HepG2 (cell line): Measurements from ENCODE around the gene SDF2. TPM values are rescaled to one million over a fixed set of nuclear protein-coding genes. Genes with fewer than 3 reads are reported as not detected.
A peak's percentile ranks its signal among the peaks of the same experiment; 100 is the strongest.

ENCODE experiments used
- ATAC-seq: fragments of 200-7000 bp; cut with Tn5 transposase; 3 replicates; pipeline ENCODE4 v1.9.1; 2020; ENCODE audit warnings: mild to moderate bottlenecking, moderate library complexity
- BruUV-seq: library from RNA; stranded (reverse); fragments of 400-500 nt; replicated peaks from 2 replicates; lab custom pipeline; 2021; lab: Mats Ljungman, UMichigan
- CTCF ChIA-PET: fragments of 300-600 bp; formaldehyde crosslinking; extraction: SDS; loops from one replicate; lab custom pipeline; 2021; ENCODE audit warnings: low total read pairs, inconsistent platforms, low intra/inter-chr PET ratio; lab: Yijun Ruan, JAX
- POLR2A ChIA-PET: fragments of 350-600 bp; sonication (Branson Sonifier 250); formaldehyde crosslinking; loops from one replicate; lab custom pipeline; 2020; ENCODE audit warnings: antibody characterized with exemption, inconsistent platforms; lab: Yijun Ruan, JAX
- DNase-seq: peaks from one replicate; pipeline ENCODE4 v3.0.0-alpha.2; 2015; ENCODE audit warnings: low spot score
- FAIRE-seq: peaks from 3 replicates; lab custom pipeline; 2011; peaks lifted over from hg19 to GRCh38; lab: Jason Lieb, UNC
- H2AFZ ChIP-seq: one replicate; pipeline ENCODE4 v1.6.1; 2011; ENCODE audit warnings: low read length, inconsistent platforms
- H3K27ac ChIP-seq: fragments of 300-600 bp; 3 replicates; pipeline ENCODE4 v1.8.0; 2011; ENCODE audit warnings: mixed run types, mild to moderate bottlenecking, mixed read lengths, low read length, inconsistent platforms; ENCODE audit not compliant: insufficient read depth; ENCODE audit errors: extremely low read length
- H3K27me3 ChIP-seq, 2 experiments: fragments of 200-600 bp in 1 of 2; 2 replicates in 1 of 2; 3 replicates in 1 of 2; pipeline versions ENCODE4 v1.6.0 to v1.8.0; 2011; ENCODE audit warnings: low read length in 2 of 2, mild to moderate bottlenecking in 2 of 2, moderate library complexity in 2 of 2, inconsistent platforms in 1 of 2; ENCODE audit not compliant: insufficient read depth in 2 of 2, control insufficient read depth in 1 of 2
- H3K36me3 ChIP-seq, 2 experiments: fragments of 200-600 bp in 1 of 2; replicated peaks in 1 of 2; 2 replicates in 1 of 2; 3 replicates in 1 of 2; pipeline versions ENCODE4 v1.5.1 to v1.8.0; 2011; ENCODE audit warnings: low read length in 2 of 2, inconsistent platforms in 1 of 2; ENCODE audit not compliant: insufficient read depth in 2 of 2, control insufficient read depth in 1 of 2
- H3K4me1 ChIP-seq: 2 replicates; pipeline ENCODE4 v1.5.1; 2012; ENCODE audit warnings: low read length, inconsistent platforms; ENCODE audit not compliant: insufficient read depth
- H3K4me2 ChIP-seq: 2 replicates; pipeline ENCODE4 v1.6.0; 2011; ENCODE audit warnings: low read depth, low read length, inconsistent platforms
- H3K4me3 ChIP-seq, 3 experiments: fragments of 200-600 bp in 1 of 3; sonication (generic), shearing (Covaris generic) in 1 of 3; replicated peaks in 1 of 3; 2 replicates each; pipeline ENCODE4 v1.5.1; 2011 to 2016; ENCODE audit warnings: low read length in 3 of 3, inconsistent platforms in 2 of 3, low read depth in 2 of 3, mild to moderate bottlenecking in 2 of 3, control low read depth in 1 of 3, mixed read lengths in 1 of 3; ENCODE audit not compliant: insufficient read depth in 1 of 3
- H3K79me2 ChIP-seq: one replicate; pipeline ENCODE4 v1.6.1; 2011; ENCODE audit warnings: low read length, inconsistent platforms; ENCODE audit not compliant: insufficient read depth
- H3K9ac ChIP-seq: 2 replicates; pipeline ENCODE4 v1.6.0; 2011; ENCODE audit warnings: mild to moderate bottlenecking, low read depth, low read length, inconsistent platforms; ENCODE audit not compliant: insufficient read depth
- H3K9me3 ChIP-seq: 2 replicates; pipeline ENCODE4 v1.5.1; 2012; ENCODE audit warnings: mild to moderate bottlenecking, low read length
- H4K20me1 ChIP-seq: 2 replicates; pipeline ENCODE4 v1.6.0; 2011; ENCODE audit warnings: inconsistent platforms, mild to moderate bottlenecking, low read length, moderate library complexity; ENCODE audit not compliant: insufficient read depth
- NR2F1 ChIP-seq, 2 experiments: fragments of 450-650 bp in 1 of 2; formaldehyde crosslinking in 1 of 2; IDR thresholded peaks; 2 replicates each; pipeline versions ENCODE4 v1.5.0 to v1.6.1; 2016 to 2020; ENCODE audit warnings: mild to moderate bottlenecking in 1 of 2, missing compliant biosample characterization in 1 of 2, missing genetic modification reagents in 1 of 2, moderate library complexity in 1 of 2
- RBAK ChIP-seq: sonication (generic); formaldehyde crosslinking; IDR thresholded peaks from 2 replicates; pipeline ENCODE4 v1.5.1; 2020; ENCODE audit warnings: mild to moderate bottlenecking, missing genetic modification reagents
- SATB2 ChIP-seq: sonication (generic); formaldehyde crosslinking; IDR thresholded peaks from 2 replicates; pipeline ENCODE4 v1.5.0; 2020; ENCODE audit warnings: missing genetic modification reagents
- STAT5B ChIP-seq: sonication (generic); formaldehyde crosslinking; IDR thresholded peaks from 2 replicates; pipeline ENCODE4 v1.4.0; 2020; ENCODE audit warnings: missing genetic modification reagents
- TSC22D2 ChIP-seq: sonication (generic); formaldehyde crosslinking; IDR thresholded peaks from 2 replicates; pipeline ENCODE4 v1.5.1; 2020; ENCODE audit warnings: missing genetic modification reagents, mild to moderate bottlenecking, borderline replicate concordance
- ZFP62 ChIP-seq: sonication (generic); formaldehyde crosslinking; IDR thresholded peaks from 2 replicates; pipeline ENCODE4 v1.4.0; 2020; ENCODE audit warnings: missing genetic modification reagents
- ZFP90 ChIP-seq: sonication (generic); formaldehyde crosslinking; IDR thresholded peaks from 2 replicates; pipeline ENCODE4 v1.8.0; 2022; ENCODE audit warnings: missing genetic modification reagents, mild to moderate bottlenecking, inconsistent platforms, borderline replicate concordance
- ZNF138 ChIP-seq: sonication (generic); formaldehyde crosslinking; IDR thresholded peaks from 2 replicates; pipeline ENCODE4 v1.5.0; 2020; ENCODE audit warnings: mild to moderate bottlenecking, low read depth, missing genetic modification reagents
- ZNF207 ChIP-seq: fragments of 450-650 bp; IDR thresholded peaks from 2 replicates; pipeline ENCODE4 v1.6.1; 2016; ENCODE audit warnings: antibody characterized with exemption, borderline replicate concordance
- ZNF230 ChIP-seq: sonication (generic); formaldehyde crosslinking; IDR thresholded peaks from 2 replicates; pipeline ENCODE4 v1.4.0; 2020; ENCODE audit warnings: mild to moderate bottlenecking, missing genetic modification reagents
- ZNF484 ChIP-seq: sonication (generic); formaldehyde crosslinking; IDR thresholded peaks from 2 replicates; pipeline ENCODE4 v1.5.1; 2020; ENCODE audit warnings: mild to moderate bottlenecking, low read depth, missing genetic modification reagents, borderline replicate concordance
- ZNF724P ChIP-seq: sonication (generic); formaldehyde crosslinking; IDR thresholded peaks from 2 replicates; pipeline ENCODE4 v1.8.0; 2022; ENCODE audit warnings: missing genetic modification reagents, borderline replicate concordance
- ZNF746 ChIP-seq: sonication (generic); formaldehyde crosslinking; IDR thresholded peaks from 2 replicates; pipeline ENCODE4 v1.8.0; 2022; ENCODE audit warnings: mild to moderate bottlenecking, missing genetic modification reagents
- WGBS: methylation state at CpG from one replicate; pipeline ENCODE4 v1.1.6; 2017; ENCODE audit warnings: low lambda C conversion rate; 5-methylcytosine and 5-hydroxymethylcytosine counted together
- in situ Hi-C: cut with HindIII; loops from 2 replicates; pipeline ENCODE4 v1.10.0; 2017; ENCODE audit warnings: low pct_unique_long_range_greater_than_20kb; ENCODE audit not compliant: extremely low pct_ligation_motif_present
- intact Hi-C: fragments of 100-400 bp; cut with micrococcal nuclease; formaldehyde crosslinking; loops from one replicate; pipeline ENCODE4 v1.10.0; 2022; ENCODE audit not compliant: unreplicated experiment
- polyA plus RNA-seq, 8 experiments: library from polyadenylated mRNA; depleted of rRNA in 3 of 8; stranded (reverse) in 7 of 8; unstranded in 1 of 8; fragments of >200 nt; fragmentation: Illumina TruSeq in 4 of 8; extraction: Trizol in 4 of 8; gene quantifications; 2 replicates each; pipeline versions ENCODE4 v1.2.1 to v1.2.3, GENCODE V29; 2011 to 2016; ENCODE audit warnings: low read depth in 4 of 8, missing spikeins in 1 of 8, mixed read lengths in 1 of 8; ENCODE audit not compliant: insufficient read depth in 1 of 8
- total RNA-seq, 5 experiments: library from RNA; depleted of rRNA; stranded (reverse); fragments of >200 nt; fragmentation: Illumina TruSeq; extraction: Trizol; gene quantifications; 2 replicates each; pipeline ENCODE4 v1.2.3, GENCODE V29; 2016; ENCODE audit warnings: low read depth in 1 of 5

Gene SDF2
- total and polyA plus RNA-seq, 2 of the 13 experiments (the other 11 are each of a cell fraction or from before 2014, with no cell fraction given): 58.2 to 58.4 TPM

GRCh38 chr17:28703552-28704218 lies 42.0 kb upstream of the SDF2 start:
- no peak for TF ChIP-seq SATB2 (CRISPR knock-in tag)
- TF ChIP-seq TSC22D2: no peak
- no peak for TF ChIP-seq ZNF484 (CRISPR knock-in tag)
- TF ChIP-seq ZNF724P (CRISPR knock-in tag): no peak
- no peak for TF ChIP-seq NR2F1 (CRISPR knock-in tag; IDR thresholded peaks at IDR 0.05)
- TF ChIP-seq ZNF138 (CRISPR knock-in tag): no peak
- no peak for TF ChIP-seq RBAK
- TF ChIP-seq ZFP90: no peak
- TF ChIP-seq ZFP62: no peak
- no peak for TF ChIP-seq ZNF230 (CRISPR knock-in tag)
- TF ChIP-seq ZNF207: no peak
- TF ChIP-seq STAT5B (CRISPR knock-in tag): no peak
- TF ChIP-seq ZNF746 (CRISPR knock-in tag): no peak
- in situ Hi-C loops (no loop called here), intact Hi-C loops (no loop called here)
- FAIRE-seq (no peak), ATAC-seq (no peak), DNase-seq (no peak)
- H3K4me3 ChIP-seq: no peak overlapping the region
- H3K79me2 ChIP-seq: no peaks in the 10 kb centered on the region
- H3K27me3 ChIP-seq: no peaks in the 10 kb centered on the region
- ChIA-PET POLR2A (interaction anchor here (1.5 to 10.8 kb wide), 3 partner anchors 17 to 58 kb away, joined by 3 to 220 read pairs (median 3); partner anchors contain the start of genes BLTP2 and RPL23A), CTCF (no interaction called here)
- H3K4me2 ChIP-seq: no peak overlapping the region
- WGBS: 89% methylated on average over 16 of the region's 16 CpGs
- H3K36me3 ChIP-seq: peaks cover 25 to 41% of the 10 kb centered on the region in 2 experiments
- no peak overlapping the region for H2AFZ ChIP-seq
- no peaks in the 10 kb centered on the region for H4K20me1 ChIP-seq
- no TSS peak for BruUV-seq
- H3K4me1 ChIP-seq: peaks cover 55% of the 10 kb centered on the region
- no peaks in the 10 kb centered on the region for H3K9me3 ChIP-seq
- peak overlapping the region; percentile 91 for H3K27ac ChIP-seq
- H3K9ac ChIP-seq: peak overlapping the region; percentile 26; the same call in 1 of the 2 replicates
